ENCODE measurements around the gene KCNH2. TPM values are rescaled to one million over a fixed set of nuclear protein-coding genes. Genes with fewer than 3 reads are reported as not detected.

KCNH2 gene
- total and polyA plus RNA-seq, 9 donors: 2.0 to 26.3 (median 6.7) TPM

DNA sequence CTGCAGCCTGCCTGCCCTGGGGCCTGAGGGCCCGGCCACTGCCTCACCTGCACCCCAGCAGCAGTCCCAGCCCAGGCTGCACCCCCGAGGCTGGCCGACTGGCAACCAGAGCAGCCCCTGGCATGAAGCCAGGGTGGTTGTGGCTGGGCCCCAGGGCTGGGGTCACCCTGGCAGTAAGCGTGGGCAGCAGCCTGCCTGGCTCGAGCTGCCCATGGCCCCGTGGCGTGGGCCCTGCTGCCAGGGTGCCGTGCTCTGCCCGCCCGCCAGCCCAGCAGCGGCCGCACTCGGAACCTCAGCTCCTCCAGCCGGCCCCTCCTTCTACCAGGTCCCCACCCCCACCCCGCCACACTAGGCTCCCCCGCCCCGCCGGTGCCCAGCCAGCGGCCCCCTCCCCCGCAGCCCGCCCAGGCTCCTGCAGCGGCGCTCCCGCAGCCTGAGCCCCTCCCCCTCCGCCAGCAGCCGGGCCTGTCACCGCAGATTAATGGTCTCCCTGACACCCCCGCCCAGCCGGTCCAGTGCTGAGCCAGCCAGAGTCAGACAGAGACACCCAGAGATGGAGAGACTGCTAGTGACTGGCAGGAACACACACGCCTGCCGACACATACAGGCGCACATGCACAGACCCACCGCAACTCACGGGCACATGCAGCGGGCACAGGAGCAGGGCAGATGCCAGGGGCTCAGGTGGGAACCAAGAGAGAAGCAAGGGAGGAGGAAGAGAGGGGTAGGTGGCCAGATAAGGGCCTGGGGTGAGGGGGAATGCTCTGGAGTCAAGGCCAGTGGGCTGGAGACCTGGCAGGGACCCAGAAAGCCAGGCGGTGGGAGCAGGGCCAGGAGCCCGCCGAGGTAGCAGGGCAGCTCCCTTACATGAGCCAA, 22.4 kb downstream of the KCNH2 start:
- peaks cover 16% of the 10 kb centered on the region for H3K4me1 ChIP-seq (ENCODE audit: insufficient read depth)
- H3K27me3 ChIP-seq: no peaks in the 10 kb centered on the region
- peak; percentile 74 to 85 (median 83) for DNase-seq
- intact Hi-C loops (cut with DNase I): no loop called here
- WGBS, 3 donors: 6 to 19% (median 9%) methylated on average over 15 to 38 of the region's 38 CpGs
- peak overlapping the region in 1 of 2 donors; percentile 28 for H3K27ac ChIP-seq
- H3K4me3 ChIP-seq: peak overlapping the region; percentile 36
- TF ChIP-seq, protein P1, sequence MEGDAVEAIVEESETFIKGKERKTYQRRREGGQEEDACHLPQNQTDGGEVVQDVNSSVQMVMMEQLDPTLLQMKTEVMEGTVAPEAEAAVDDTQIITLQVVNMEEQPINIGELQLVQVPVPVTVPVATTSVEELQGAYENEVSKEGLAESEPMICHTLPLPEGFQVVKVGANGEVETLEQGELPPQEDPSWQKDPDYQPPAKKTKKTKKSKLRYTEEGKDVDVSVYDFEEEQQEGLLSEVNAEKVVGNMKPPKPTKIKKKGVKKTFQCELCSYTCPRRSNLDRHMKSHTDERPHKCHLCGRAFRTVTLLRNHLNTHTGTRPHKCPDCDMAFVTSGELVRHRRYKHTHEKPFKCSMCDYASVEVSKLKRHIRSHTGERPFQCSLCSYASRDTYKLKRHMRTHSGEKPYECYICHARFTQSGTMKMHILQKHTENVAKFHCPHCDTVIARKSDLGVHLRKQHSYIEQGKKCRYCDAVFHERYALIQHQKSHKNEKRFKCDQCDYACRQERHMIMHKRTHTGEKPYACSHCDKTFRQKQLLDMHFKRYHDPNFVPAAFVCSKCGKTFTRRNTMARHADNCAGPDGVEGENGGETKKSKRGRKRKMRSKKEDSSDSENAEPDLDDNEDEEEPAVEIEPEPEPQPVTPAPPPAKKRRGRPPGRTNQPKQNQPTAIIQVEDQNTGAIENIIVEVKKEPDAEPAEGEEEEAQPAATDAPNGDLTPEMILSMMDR (IDR thresholded peaks at IDR 0.05): peak in 1 of 3 donors; percentile 13
- TF ChIP-seq EP300 (IDR thresholded peaks at IDR 0.05): no peak
- no peaks in the 10 kb centered on the region for H3K36me3 ChIP-seq
- H3K9me3 ChIP-seq: no peaks in the 10 kb centered on the region

DNA sequence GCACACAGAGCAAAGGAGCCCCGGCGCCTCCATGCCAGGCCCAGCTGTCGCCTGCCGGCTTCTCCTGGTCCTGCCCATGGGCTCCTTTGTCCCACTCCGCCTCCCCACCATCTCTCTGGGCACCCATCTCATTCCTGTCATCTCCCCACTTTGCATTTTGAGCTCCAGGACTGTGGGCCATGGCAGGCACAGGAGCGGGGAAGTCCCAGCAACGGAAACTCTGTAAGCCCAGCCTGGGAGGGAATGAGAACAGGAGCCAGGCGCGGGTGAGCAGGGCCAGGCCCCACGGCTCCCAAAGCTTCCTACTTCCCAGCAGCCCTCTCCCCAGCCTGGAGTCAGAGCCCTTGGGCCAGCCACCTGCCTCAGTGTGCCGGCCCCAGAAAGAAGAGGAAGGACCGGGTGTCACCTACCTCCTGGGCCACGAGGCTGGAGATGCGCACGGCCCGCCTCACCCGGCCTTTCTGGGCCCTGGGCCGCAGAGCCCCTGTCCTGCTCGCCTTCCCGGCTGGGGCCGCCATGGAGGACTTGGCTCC, 23.1 kb downstream of the KCNH2 start:
- no peaks in the 10 kb centered on the region for H3K9me3 ChIP-seq
- H3K4me3 ChIP-seq: peak overlapping the region; percentile 36
- TF ChIP-seq EP300 (IDR thresholded peaks at IDR 0.05) (no peak), POLR2A (IDR thresholded peaks at IDR 0.05) (no peak)
- TF ChIP-seq, protein P1 (IDR thresholded peaks at IDR 0.05): no peak
- H3K4me1 ChIP-seq (ENCODE audit: insufficient read depth): peaks cover 16% of the 10 kb centered on the region
- H3K36me3 ChIP-seq: no peaks in the 10 kb centered on the region
- no peaks in the 10 kb centered on the region for H3K27me3 ChIP-seq
- 36 to 48% (median 42%) methylated on average over 18 to 21 of the region's 21 CpGs for WGBS, 3 donors
- intact Hi-C loops (cut with DNase I): no loop called here
- no peak for DNase-seq
- H3K27ac ChIP-seq: peak overlapping the region in 1 of 2 donors; percentile 28

DNA sequence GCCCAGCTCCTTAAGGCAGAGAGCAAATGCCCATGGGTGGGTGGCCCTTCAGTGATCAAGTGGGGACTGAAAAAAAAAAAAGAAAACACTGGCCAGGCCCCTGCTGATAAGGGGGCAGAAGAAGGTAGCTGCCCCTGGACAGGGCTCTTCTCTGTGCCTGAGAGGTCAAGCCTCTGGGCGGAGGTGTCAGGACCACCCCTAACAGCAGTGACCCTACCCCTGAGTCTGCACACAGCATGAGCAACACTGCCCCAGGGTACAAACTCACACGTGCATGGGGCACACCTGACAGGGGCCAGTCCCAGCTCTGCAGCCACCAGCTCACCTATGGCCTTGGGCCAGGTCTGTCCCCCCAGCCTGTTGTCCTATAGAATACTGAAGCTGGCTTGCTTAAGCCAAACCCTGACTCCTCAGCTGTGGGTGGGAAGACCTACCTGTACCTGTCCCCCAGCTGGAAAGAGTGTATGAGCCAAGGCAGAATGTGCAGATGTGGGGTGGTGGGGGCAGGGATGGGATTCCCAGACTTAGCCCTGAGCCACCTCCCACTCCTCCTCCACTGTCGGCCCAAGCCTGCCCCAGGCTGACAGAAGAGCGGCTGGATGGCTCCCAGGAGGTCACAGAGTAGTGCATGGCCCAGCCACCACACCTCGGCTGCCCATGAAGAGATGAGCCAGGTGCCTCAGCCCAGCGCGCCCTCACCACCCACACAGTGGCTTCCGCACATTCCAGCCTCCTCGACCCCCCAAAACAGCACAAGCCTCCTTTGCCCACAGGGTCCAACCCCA, 23.7 kb downstream of the KCNH2 start:
- no peaks in the 10 kb centered on the region for H3K36me3 ChIP-seq
- no peak overlapping the region for H3K27ac ChIP-seq
- WGBS, 3 donors: 45 to 60% (median 49%) methylated on average over 9 of the region's 9 CpGs
- intact Hi-C loops (cut with DNase I): no loop called here
- no peaks in the 10 kb centered on the region for H3K9me3 ChIP-seq
- H3K27me3 ChIP-seq: no peaks in the 10 kb centered on the region
- DNase-seq: peak in 2 of 5 donors; percentile 21 to 28
- peaks cover 16% of the 10 kb centered on the region for H3K4me1 ChIP-seq (ENCODE audit: insufficient read depth)
- TF ChIP-seq, protein P1 (IDR thresholded peaks at IDR 0.05): no peak
- TF ChIP-seq EP300 (IDR thresholded peaks at IDR 0.05) (no peak), POLR2A (IDR thresholded peaks at IDR 0.05) (no peak)
- peak overlapping the region; percentile 36 for H3K4me3 ChIP-seq
